Measurements from ENCODE around the gene JAKMIP2. TPM values are rescaled to one million over a fixed set of nuclear protein-coding genes. Genes with fewer than 3 reads are reported as not detected.

Gene JAKMIP2
- total and polyA plus RNA-seq, 2 donors (not counting 1 experiment from before 2014, with no cell fraction given), result 1.3 to 6.5 TPM

GRCh38 chr5:147668385-147668784, 114.1 kb downstream of the JAKMIP2 start:
- TF ChIP-seq CTCF (conservative IDR thresholded peaks at IDR 0.05 in 1 of 2, IDR thresholded peaks at IDR 0.05 in 1 of 2; ENCODE audit: low read depth in 1 of 2, low read length in 2 of 2), result no peak
- TF ChIP-seq EZH2 (IDR thresholded peaks at IDR 0.05; ENCODE audit: low read length, missing control alignments), result no peak
- Histone ChIP-seq H3K4me1 (ENCODE audit: control insufficient read depth, extremely low read depth, insufficient read depth, low read length) (no peaks in the 10 kb centered on the region), H4K20me1 (ENCODE audit: control insufficient read depth, extremely low read depth, insufficient read depth, low read length) (no peaks in the 10 kb centered on the region), H3K9ac (ENCODE audit: insufficient read depth, low read length) (no peak overlapping the region), H2AFZ (ENCODE audit: low read length) (no peak overlapping the region), H3K79me2 (ENCODE audit: control insufficient read depth, insufficient read depth, low read length) (no peaks in the 10 kb centered on the region), H3K9me3 (ENCODE audit: control insufficient read depth, insufficient read depth, low read depth, low read length) (no peaks in the 10 kb centered on the region), H3K4me2 (ENCODE audit: extremely low read depth, insufficient read depth, low read length) (no peak overlapping the region), H3K4me3 (replicated peaks in 1 of 4; ENCODE audit: control extremely low read depth in 1 of 4, insufficient read depth in 1 of 4, low read depth in 3 of 4, low read length in 4 of 4) (no peak overlapping the region), H3K27ac (ENCODE audit: insufficient read depth, low read length) (no peak overlapping the region), H3K36me3 (ENCODE audit: control insufficient read depth, insufficient read depth, low read length) (no peaks in the 10 kb centered on the region), H3K27me3 (ENCODE audit: control insufficient read depth, insufficient read depth, low read length) (no peaks in the 10 kb centered on the region)
- DNase-seq (ENCODE audit: low read depth in 2 of 2), result no peak

- H3K4me3 ChIP-seq (replicated peaks in 1 of 4; ENCODE audit: control extremely low read depth in 1 of 4, insufficient read depth in 1 of 4, low read depth in 3 of 4, low read length in 4 of 4), result no peak overlapping the region
- H3K9ac ChIP-seq (ENCODE audit: insufficient read depth, low read length), result no peak overlapping the region
- H2AFZ ChIP-seq (ENCODE audit: low read length), result no peak overlapping the region
- H3K27ac ChIP-seq (ENCODE audit: insufficient read depth, low read length), result no peak overlapping the region
- H3K36me3 ChIP-seq (ENCODE audit: control insufficient read depth, insufficient read depth, low read length), result no peaks in the 10 kb centered on the region
- no peaks in the 10 kb centered on the region for H3K79me2 ChIP-seq (ENCODE audit: control insufficient read depth, insufficient read depth, low read length)
- no peaks in the 10 kb centered on the region for H4K20me1 ChIP-seq (ENCODE audit: control insufficient read depth, extremely low read depth, insufficient read depth, low read length)
- no peaks in the 10 kb centered on the region for H3K27me3 ChIP-seq (ENCODE audit: control insufficient read depth, insufficient read depth, low read length)
- no peak overlapping the region for H3K4me2 ChIP-seq (ENCODE audit: extremely low read depth, insufficient read depth, low read length)
- H3K4me1 ChIP-seq (ENCODE audit: control insufficient read depth, extremely low read depth, insufficient read depth, low read length), result no peaks in the 10 kb centered on the region
- no peak for DNase-seq (ENCODE audit: low read depth in 2 of 2)
- no peaks in the 10 kb centered on the region for H3K9me3 ChIP-seq (ENCODE audit: control insufficient read depth, insufficient read depth, low read depth, low read length)
- TF ChIP-seq CTCF (conservative IDR thresholded peaks at IDR 0.05 in 1 of 2, IDR thresholded peaks at IDR 0.05 in 1 of 2; ENCODE audit: low read depth in 1 of 2, low read length in 2 of 2) (no peak), EZH2 (IDR thresholded peaks at IDR 0.05; ENCODE audit: low read length, missing control alignments) (no peak)
Measured at GRCh38 chr5:147667363-147667762, 115.2 kb downstream of the JAKMIP2 start.

GRCh38 chr5:147666419-147666818, 116.1 kb downstream of the JAKMIP2 start:
- no peaks in the 10 kb centered on the region for H3K4me1 ChIP-seq (ENCODE audit: control insufficient read depth, extremely low read depth, insufficient read depth, low read length)
- H3K4me2 ChIP-seq (ENCODE audit: extremely low read depth, insufficient read depth, low read length), result no peak overlapping the region
- no peaks in the 10 kb centered on the region for H3K36me3 ChIP-seq (ENCODE audit: control insufficient read depth, insufficient read depth, low read length)
- no peaks in the 10 kb centered on the region for H3K27me3 ChIP-seq (ENCODE audit: control insufficient read depth, insufficient read depth, low read length)
- no peak for DNase-seq (ENCODE audit: low read depth in 2 of 2)
- no peaks in the 10 kb centered on the region for H3K79me2 ChIP-seq (ENCODE audit: control insufficient read depth, insufficient read depth, low read length)
- no peak overlapping the region for H3K4me3 ChIP-seq (replicated peaks in 1 of 4; ENCODE audit: control extremely low read depth in 1 of 4, insufficient read depth in 1 of 4, low read depth in 3 of 4, low read length in 4 of 4)
- no peaks in the 10 kb centered on the region for H3K9me3 ChIP-seq (ENCODE audit: control insufficient read depth, insufficient read depth, low read depth, low read length)
- TF ChIP-seq EZH2 (IDR thresholded peaks at IDR 0.05; ENCODE audit: low read length, missing control alignments) (no peak), CTCF (conservative IDR thresholded peaks at IDR 0.05 in 1 of 2, IDR thresholded peaks at IDR 0.05 in 1 of 2; ENCODE audit: low read depth in 1 of 2, low read length in 2 of 2) (no peak)
- no peak overlapping the region for H2AFZ ChIP-seq (ENCODE audit: low read length)
- no peak overlapping the region for H3K27ac ChIP-seq (ENCODE audit: insufficient read depth, low read length)
- H4K20me1 ChIP-seq (ENCODE audit: control insufficient read depth, extremely low read depth, insufficient read depth, low read length), result no peaks in the 10 kb centered on the region
- no peak overlapping the region for H3K9ac ChIP-seq (ENCODE audit: insufficient read depth, low read length)
